Measurements from ENCODE around the gene SOX4.

The SOX4 gene

GRCh38 chr6:21615504-21615903, 22.0 kb downstream of the SOX4 start:
- no peak for DNase-seq

GRCh38 chr6:21616005-21616404, 22.5 kb downstream of the SOX4 start:
- no peak for DNase-seq

GRCh38 chr6:21625642-21626041, 32.1 kb downstream of the SOX4 start:
- DNase-seq: no peak

- no peak for DNase-seq
Observed at GRCh38 chr6:21626756-21627155, 33.2 kb downstream of the SOX4 start.

GRCh38 chr6:21628160-21628559, 34.6 kb downstream of the SOX4 start:
- no peak for DNase-seq

GRCh38 chr6:21633511-21634109, 40.1 kb downstream of the SOX4 start:
- no peak for DNase-seq

GRCh38 chr6:21634582-21634981, 41.0 kb downstream of the SOX4 start:
- peak; percentile 80 for DNase-seq

GRCh38 chr6:21636876-21637275, 43.3 kb downstream of the SOX4 start:
- no peak for DNase-seq

- no peak for DNase-seq
Observed at GRCh38 chr6:21639316-21639715, 45.8 kb downstream of the SOX4 start.

Data from NCI-H2227 treated with DMSO at 0.1 percent for 48 hours (cell line).